Measurements from ENCODE around the gene DDX31. TPM values are rescaled to one million over a fixed set of nuclear protein-coding genes. Genes with fewer than 3 reads are reported as not detected.

The DDX31 gene
- total RNA-seq, 1 donor from 2014 or later: 17.4 TPM

GRCh38 chr9:132606066-132606465, 63.7 kb downstream of the DDX31 start:
- H3K9me3 ChIP-seq: no peaks in the 10 kb centered on the region
- TF ChIP-seq CTCF (IDR thresholded peaks at IDR 0.05): no peak
- no peaks in the 10 kb centered on the region for H3K27me3 ChIP-seq
- no peaks in the 10 kb centered on the region for H3K4me1 ChIP-seq
- H3K4me3 ChIP-seq: no peak overlapping the region
- DNase-seq (no peak), ATAC-seq (no peak)
- H3K27ac ChIP-seq: no peak overlapping the region
- intact Hi-C loops (cut with DNase I): no loop called here
- H3K36me3 ChIP-seq: peaks cover 46% of the 10 kb centered on the region

DNA sequence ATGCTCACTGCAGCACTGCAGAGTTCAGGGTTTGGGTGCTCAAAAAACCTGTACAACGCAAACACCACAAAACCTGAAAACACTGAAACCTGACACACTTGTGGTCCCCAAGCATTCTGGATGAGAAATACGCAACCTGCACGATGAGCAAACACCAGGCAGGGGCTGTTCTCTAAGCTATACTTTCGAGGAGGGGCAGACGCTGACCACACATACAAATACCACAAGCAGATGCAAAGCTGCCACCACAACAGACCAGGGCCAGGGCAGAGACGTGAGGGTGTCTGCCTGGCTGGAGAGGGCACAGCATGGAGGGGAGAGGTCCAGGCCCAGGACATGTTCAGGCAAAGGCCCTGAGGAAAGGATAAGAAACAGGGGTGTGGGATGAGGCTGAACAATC, 64.4 kb downstream of the DDX31 start:
- H3K4me3 ChIP-seq: no peak overlapping the region
- intact Hi-C loops (cut with DNase I): no loop called here
- ATAC-seq (no peak), DNase-seq (no peak)
- no peak for TF ChIP-seq CTCF (IDR thresholded peaks at IDR 0.05)
- H3K9me3 ChIP-seq: no peaks in the 10 kb centered on the region
- H3K27me3 ChIP-seq: no peaks in the 10 kb centered on the region
- H3K4me1 ChIP-seq: no peaks in the 10 kb centered on the region
- peaks cover 39% of the 10 kb centered on the region for H3K36me3 ChIP-seq
- H3K27ac ChIP-seq: no peak overlapping the region

GRCh38 chr9:132602207-132602606, 67.6 kb downstream of the DDX31 start:
- ATAC-seq (no peak), DNase-seq (no peak)
- intact Hi-C loops (cut with DNase I): no loop called here
- H3K36me3 ChIP-seq: peaks cover 12% of the 10 kb centered on the region
- H3K27ac ChIP-seq: no peak overlapping the region
- no peaks in the 10 kb centered on the region for H3K27me3 ChIP-seq
- no peak for TF ChIP-seq CTCF (IDR thresholded peaks at IDR 0.05)
- H3K4me1 ChIP-seq: no peaks in the 10 kb centered on the region
- no peaks in the 10 kb centered on the region for H3K9me3 ChIP-seq
- H3K4me3 ChIP-seq: no peak overlapping the region

- Histone ChIP-seq H3K4me1 (no peaks in the 10 kb centered on the region), H3K9me3 (no peaks in the 10 kb centered on the region), H3K4me3 (no peak overlapping the region), H3K27me3 (no peaks in the 10 kb centered on the region), H3K27ac (no peak overlapping the region), H3K36me3 (peaks cover 15% of the 10 kb centered on the region)
- ATAC-seq (no peak), DNase-seq (no peak)
- intact Hi-C loops (cut with DNase I): no loop called here
- TF ChIP-seq CTCF (IDR thresholded peaks at IDR 0.05): no peak
Observed at GRCh38 chr9:132600326-132600984, 69.3 kb downstream of the DDX31 start.

GRCh38 chr9:132597073-132597775, 72.6 kb downstream of the DDX31 start:
- H3K36me3 ChIP-seq: peaks cover 20% of the 10 kb centered on the region
- no peak for TF ChIP-seq CTCF (IDR thresholded peaks at IDR 0.05)
- H3K9me3 ChIP-seq: no peaks in the 10 kb centered on the region
- H3K27ac ChIP-seq: no peak overlapping the region
- H3K4me3 ChIP-seq: no peak overlapping the region
- ATAC-seq (peak; percentile 44), DNase-seq (no peak)
- intact Hi-C loops (cut with DNase I): no loop called here
- H3K4me1 ChIP-seq: no peaks in the 10 kb centered on the region
- peaks cover 8% of the 10 kb centered on the region for H3K27me3 ChIP-seq
